Measurements from ENCODE around the gene BAHCC1. TPM values are rescaled to one million over a fixed set of nuclear protein-coding genes. Genes with fewer than 3 reads are reported as not detected.

BAHCC1 gene
- total RNA-seq, 6 donors from 2014 or later: 8.2 to 81.7 (median 21.0) TPM

DNA sequence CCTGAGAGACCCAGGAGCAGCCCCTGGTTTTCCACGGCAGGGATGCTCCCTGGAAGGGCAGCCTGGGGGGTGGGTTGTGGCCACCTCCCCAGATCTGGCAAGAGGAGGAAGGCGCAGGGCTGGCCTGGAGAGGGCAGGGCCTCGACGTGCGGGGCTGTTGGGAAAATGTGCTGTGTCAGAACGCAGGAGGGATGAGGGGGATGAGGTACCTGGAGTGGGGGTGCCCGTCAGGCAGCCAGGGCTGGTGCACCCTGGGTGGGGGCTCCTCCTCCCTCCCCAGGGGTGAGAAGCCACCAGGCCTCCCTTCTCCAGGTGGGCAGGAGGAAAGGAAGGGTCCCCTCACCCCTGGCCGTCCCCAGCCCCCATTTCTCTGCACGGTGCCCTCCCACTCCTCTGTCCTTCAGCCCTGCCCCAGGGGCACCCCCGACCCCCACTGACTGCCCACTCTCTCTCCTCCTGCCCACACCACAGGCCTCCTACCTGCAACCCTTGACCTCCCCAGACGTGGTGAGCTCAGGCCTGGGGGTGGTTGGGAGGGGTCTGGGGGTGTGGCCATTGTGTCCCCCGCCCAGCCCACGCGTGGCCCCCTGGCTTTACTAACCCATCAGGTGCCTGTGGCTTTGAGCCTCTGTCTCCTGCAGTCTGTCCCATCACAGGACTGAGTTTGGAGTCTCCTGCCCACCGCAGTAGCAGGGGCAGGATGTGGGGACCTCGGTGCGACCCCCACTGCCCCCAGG is 39.6 kb downstream of the BAHCC1 start:
- peaks cover 17 to 36% (median 18%) of the 10 kb centered on the region in 4 donors for H3K4me1 ChIP-seq
- H3K27ac ChIP-seq: peak overlapping the region in 2 of 4 donors; percentile 78 to 80
- no peaks in the 10 kb centered on the region for H3K9me3 ChIP-seq
- DNase-seq: peak in 1 of 2 donors; percentile 66
- H3K27me3 ChIP-seq: no peaks in the 10 kb centered on the region
- TF ChIP-seq EP300 (IDR thresholded peaks at IDR 0.05) (no peak), POLR2A (IDR thresholded peaks at IDR 0.05) (no peak), POLR2AphosphoS5 (IDR thresholded peaks at IDR 0.05) (no peak)
- TF ChIP-seq, protein P1, sequence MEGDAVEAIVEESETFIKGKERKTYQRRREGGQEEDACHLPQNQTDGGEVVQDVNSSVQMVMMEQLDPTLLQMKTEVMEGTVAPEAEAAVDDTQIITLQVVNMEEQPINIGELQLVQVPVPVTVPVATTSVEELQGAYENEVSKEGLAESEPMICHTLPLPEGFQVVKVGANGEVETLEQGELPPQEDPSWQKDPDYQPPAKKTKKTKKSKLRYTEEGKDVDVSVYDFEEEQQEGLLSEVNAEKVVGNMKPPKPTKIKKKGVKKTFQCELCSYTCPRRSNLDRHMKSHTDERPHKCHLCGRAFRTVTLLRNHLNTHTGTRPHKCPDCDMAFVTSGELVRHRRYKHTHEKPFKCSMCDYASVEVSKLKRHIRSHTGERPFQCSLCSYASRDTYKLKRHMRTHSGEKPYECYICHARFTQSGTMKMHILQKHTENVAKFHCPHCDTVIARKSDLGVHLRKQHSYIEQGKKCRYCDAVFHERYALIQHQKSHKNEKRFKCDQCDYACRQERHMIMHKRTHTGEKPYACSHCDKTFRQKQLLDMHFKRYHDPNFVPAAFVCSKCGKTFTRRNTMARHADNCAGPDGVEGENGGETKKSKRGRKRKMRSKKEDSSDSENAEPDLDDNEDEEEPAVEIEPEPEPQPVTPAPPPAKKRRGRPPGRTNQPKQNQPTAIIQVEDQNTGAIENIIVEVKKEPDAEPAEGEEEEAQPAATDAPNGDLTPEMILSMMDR (IDR thresholded peaks at IDR 0.05): no peak
- 80 to 87% methylated on average over 12 to 13 of the region's 17 CpGs for WGBS, 2 donors
- no peak overlapping the region for H3K4me3 ChIP-seq
- no peaks in the 10 kb centered on the region for H3K36me3 ChIP-seq
- ATAC-seq (ENCODE audit: low FRiP score in 2 of 2): no peak

DNA sequence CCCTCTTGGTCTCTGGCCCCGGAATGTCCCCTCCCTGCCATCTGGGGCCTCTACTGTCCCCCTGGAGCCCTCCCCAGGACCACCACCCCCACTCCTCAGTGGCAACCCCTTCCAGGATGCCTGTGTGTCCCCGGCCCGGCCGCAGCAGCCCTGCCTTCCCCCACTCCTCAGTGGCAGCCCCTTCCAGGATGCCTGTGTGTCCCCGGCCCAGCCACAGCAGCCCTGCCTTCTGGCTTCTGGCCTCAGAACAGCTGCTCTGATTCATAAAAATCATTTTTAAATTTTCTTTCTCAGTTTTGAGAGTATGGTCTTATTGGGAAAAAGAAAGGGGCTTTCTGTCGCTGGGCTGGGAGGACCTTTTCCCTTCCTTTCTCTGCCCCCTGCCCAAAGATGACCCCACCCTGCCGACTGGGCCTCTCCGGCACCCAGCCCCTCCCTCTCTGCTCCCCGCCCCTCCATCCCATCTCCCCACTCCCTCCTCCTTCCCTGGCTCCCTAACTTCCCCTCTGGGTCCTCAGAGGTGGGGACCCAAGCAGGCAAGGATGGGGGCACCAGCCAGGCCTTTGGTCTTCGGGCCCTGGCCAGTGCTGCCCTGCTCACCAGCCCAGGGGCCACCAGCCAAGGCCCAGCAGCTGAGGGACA is 40.5 kb downstream of the BAHCC1 start:
- no peaks in the 10 kb centered on the region for H3K36me3 ChIP-seq
- DNase-seq (peak in 1 of 2 donors; percentile 75), ATAC-seq (ENCODE audit: low FRiP score in 2 of 2) (no peak)
- peaks cover 8 to 28% (median 12%) of the 10 kb centered on the region in 4 donors for H3K4me1 ChIP-seq
- TF ChIP-seq POLR2AphosphoS5 (IDR thresholded peaks at IDR 0.05): no peak
- TF ChIP-seq EP300 (IDR thresholded peaks at IDR 0.05): no peak
- TF ChIP-seq, protein P1 (IDR thresholded peaks at IDR 0.05): no peak
- TF ChIP-seq POLR2A (IDR thresholded peaks at IDR 0.05): no peak
- no peaks in the 10 kb centered on the region for H3K27me3 ChIP-seq
- no peaks in the 10 kb centered on the region for H3K9me3 ChIP-seq
- 74 to 83% methylated on average over 9 to 10 of the region's 10 CpGs for WGBS, 2 donors
- H3K4me3 ChIP-seq: no peak overlapping the region
- H3K27ac ChIP-seq: peak overlapping the region; percentile 40 to 80 (median 79)

- no peak overlapping the region for H3K4me3 ChIP-seq
- peak overlapping the region; percentile 40 to 80 (median 79) for H3K27ac ChIP-seq
- no peaks in the 10 kb centered on the region for H3K9me3 ChIP-seq
- peaks cover 8 to 28% (median 12%) of the 10 kb centered on the region in 4 donors for H3K4me1 ChIP-seq
- ATAC-seq (ENCODE audit: low FRiP score in 2 of 2) (peak in 1 of 2 donors; percentile 42), DNase-seq (peak in 1 of 2 donors; percentile 85)
- WGBS, 2 donors: 82 to 83% methylated on average over 10 to 19 of the region's 19 CpGs
- no peaks in the 10 kb centered on the region for H3K36me3 ChIP-seq
- TF ChIP-seq POLR2AphosphoS5 (IDR thresholded peaks at IDR 0.05) (peak in 1 of 2 donors; percentile 36), POLR2A (IDR thresholded peaks at IDR 0.05) (no peak)
- TF ChIP-seq, protein P1 (IDR thresholded peaks at IDR 0.05): no peak
- no peaks in the 10 kb centered on the region for H3K27me3 ChIP-seq
These were observed 41.1 kb downstream of the BAHCC1 start for GRCh38 chr17:81436294-81436849.

- H3K4me1 ChIP-seq: peaks cover 8 to 28% (median 12%) of the 10 kb centered on the region in 4 donors
- H3K4me3 ChIP-seq: no peak overlapping the region
- DNase-seq (peak in 1 of 2 donors; percentile 82), ATAC-seq (ENCODE audit: low FRiP score in 2 of 2) (no peak)
- peaks cover 0 to 6% (median 3%) of the 10 kb centered on the region in 4 donors for H3K36me3 ChIP-seq
- no peaks in the 10 kb centered on the region for H3K27me3 ChIP-seq
- H3K9me3 ChIP-seq: no peaks in the 10 kb centered on the region
- peak overlapping the region in 3 of 4 donors; percentile 78 to 80 (median 80) for H3K27ac ChIP-seq
- TF ChIP-seq, protein P1 (IDR thresholded peaks at IDR 0.05): no peak
- TF ChIP-seq EP300 (IDR thresholded peaks at IDR 0.05): no peak
- TF ChIP-seq POLR2A (IDR thresholded peaks at IDR 0.05): no peak
- WGBS, 2 donors: 50 to 84% methylated on average over 2 to 9 of the region's 10 CpGs
These were observed 42.0 kb downstream of the BAHCC1 start for GRCh38 chr17:81437191-81437651.
